ENCODE results near the gene PRSS16.

The PRSS16 gene

GRCh38 chr6:27280540-27281000 lies 33.1 kb downstream of the PRSS16 start:
- in situ Hi-C loops (cut with HindIII; ENCODE audit: low sequenced_read_pairs), result no loop called here

- in situ Hi-C loops (cut with HindIII; ENCODE audit: low sequenced_read_pairs), result no loop called here
Measured at GRCh38 chr6:27281105-27281539, 33.6 kb downstream of the PRSS16 start.

DNA sequence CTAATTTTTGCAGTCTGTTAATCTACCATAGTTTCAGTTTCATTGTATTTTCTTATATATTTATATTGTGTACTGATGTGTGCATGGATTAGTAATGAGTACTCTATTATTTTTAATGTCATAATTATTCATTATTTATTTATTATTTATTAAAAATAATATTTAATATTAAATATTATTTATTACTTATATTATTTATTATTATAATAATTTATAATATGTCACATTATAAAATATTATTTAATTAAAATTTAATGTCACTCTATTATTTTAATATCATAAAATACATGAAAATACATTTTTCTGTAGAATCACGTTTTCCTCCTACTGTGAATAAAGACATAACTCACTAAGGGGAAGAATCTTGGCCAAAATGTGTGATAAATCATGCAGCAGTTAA lies 34.1 kb downstream of the PRSS16 start:
- in situ Hi-C loops (cut with HindIII; ENCODE audit: low sequenced_read_pairs), result no loop called here

GRCh38 chr6:27283279-27283678 lies 35.8 kb downstream of the PRSS16 start:
- in situ Hi-C loops (cut with HindIII; ENCODE audit: low sequenced_read_pairs), result no loop called here

GRCh38 chr6:27286141-27286540 lies 38.6 kb downstream of the PRSS16 start:
- in situ Hi-C loops (cut with HindIII; ENCODE audit: low sequenced_read_pairs), result no loop called here

DNA sequence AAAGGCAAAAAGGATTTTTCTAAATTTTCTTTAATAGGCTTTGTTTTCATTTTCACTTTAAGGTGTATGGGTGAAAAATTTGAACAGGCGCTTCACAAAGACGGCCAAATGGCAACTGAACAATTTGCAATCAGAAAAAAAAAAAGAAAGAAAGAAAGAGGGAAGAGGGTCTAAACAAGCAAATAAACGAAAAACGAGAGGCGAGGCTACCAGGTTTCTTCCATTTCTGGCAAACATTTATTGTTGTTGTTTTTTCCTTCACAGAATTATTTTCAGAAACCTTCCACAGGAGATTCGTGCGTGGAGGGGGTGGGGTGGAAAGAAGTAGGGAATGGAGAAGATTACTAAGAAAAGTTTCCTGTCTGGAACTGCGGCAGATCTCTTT lies 40.2 kb downstream of the PRSS16 start:
- in situ Hi-C loops (cut with HindIII; ENCODE audit: low sequenced_read_pairs), result no loop called here

DNA sequence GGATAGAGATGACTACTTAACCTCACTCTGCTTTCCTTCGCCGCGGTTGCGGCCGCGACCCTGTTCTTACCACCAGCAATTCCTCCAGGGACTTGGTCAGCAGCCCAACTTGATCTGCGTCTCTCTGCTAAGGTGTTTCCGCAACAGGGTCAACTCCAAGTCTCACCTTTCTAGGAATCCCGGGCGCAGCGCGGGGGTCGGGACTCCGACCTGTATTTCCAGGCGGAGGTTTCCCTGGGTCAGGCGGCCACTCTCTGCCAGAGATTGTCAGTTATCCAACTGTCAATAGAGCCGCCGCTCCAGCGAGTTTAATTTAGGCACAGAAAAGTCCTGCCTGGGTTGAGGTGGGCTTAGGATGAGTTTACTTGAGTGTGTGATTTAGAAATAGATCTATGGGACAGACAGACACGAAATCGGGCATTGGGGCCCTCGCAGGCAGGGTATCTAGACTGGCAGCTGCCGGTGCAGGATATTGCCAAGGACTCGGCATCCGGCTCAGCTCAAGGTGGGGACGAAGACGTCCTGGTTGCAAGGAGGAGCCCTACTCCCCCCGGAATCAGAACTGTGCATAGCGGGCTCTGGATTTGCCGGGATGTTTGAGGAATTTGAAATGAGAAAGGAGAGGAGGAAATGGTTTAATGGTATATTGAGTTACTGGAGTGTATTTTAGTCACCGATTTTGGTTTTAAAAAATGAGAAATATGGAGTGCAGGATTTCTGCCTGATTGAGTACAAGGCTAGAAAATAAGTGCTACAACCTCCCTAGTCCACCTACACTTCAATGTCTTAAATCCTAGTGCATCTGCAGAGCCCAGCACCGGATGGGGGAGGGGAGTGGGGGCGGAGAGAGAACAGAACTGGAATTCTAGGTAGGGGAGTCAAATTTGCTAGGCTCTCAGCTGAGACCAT lies 40.9 kb downstream of the PRSS16 start:
- in situ Hi-C loops (cut with HindIII; ENCODE audit: low sequenced_read_pairs), result no loop called here

- in situ Hi-C loops (cut with HindIII; ENCODE audit: low sequenced_read_pairs), result loop anchor here (10.0 kb wide), 1 partner anchor 315 kb away; no protein-coding TSS in a partner anchor
Measured at GRCh38 chr6:27290065-27290849, 42.8 kb downstream of the PRSS16 start.

- in situ Hi-C loops (cut with HindIII; ENCODE audit: low sequenced_read_pairs), result loop anchor here (10.0 kb wide), 1 partner anchor 314 kb away; no protein-coding TSS in a partner anchor
Measured at GRCh38 chr6:27290850-27291208, 43.3 kb downstream of the PRSS16 start.

DNA sequence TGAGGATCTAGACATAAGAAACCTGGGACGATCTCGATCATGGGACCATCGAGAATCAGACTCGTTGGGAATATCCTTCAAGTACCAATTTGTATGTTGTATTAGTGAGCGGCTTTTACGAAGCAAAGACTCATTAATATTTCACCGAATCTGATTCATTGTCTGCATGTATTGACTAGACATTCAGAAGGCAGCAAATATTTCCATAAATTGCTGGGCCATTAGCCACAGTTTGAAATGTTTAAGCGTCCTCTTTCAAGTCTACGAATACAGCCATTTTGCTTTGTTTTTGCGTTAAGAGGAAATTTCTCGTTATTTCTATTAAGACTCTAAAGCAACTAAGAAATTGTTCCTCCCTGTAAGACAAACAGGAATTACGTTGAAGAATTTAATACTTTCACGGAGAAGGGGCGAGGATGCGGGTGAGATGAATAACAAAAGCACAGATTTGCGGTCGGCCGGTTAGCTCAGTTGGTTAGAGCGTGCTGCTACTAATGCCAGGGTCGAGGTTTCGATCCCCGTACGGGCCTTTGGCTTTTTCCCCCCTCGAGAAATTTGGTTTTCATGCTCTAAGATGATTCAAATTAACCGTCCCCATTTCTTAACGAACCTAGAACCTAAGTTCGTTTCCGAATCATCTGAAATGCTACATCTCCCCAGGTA lies 46.1 kb downstream of the PRSS16 start:
- in situ Hi-C loops (cut with HindIII; ENCODE audit: low sequenced_read_pairs), result loop anchor here (10.0 kb wide), 1 partner anchor 311 kb away; no protein-coding TSS in a partner anchor

DNA sequence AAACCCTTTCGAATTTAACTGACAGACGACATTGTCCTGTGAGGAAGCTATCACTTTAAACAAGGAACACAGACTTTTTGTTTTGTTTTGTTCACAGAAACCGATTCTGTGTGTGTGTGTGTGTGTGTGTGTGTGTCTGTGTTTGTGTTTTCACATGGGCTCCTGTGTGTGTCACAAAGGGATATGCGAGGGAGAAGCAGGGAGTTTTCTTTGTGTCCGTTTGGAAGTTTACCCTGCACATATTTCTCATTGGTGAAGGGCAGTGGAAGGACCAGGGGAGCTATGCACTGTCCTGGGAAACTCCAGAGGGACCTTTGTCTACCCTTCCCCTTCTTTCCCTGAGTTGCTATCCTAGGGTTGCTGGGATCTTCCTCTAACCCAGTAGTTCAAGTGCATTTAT lies 46.9 kb downstream of the PRSS16 start:
- in situ Hi-C loops (cut with HindIII; ENCODE audit: low sequenced_read_pairs), result loop anchor here (10.0 kb wide), 1 partner anchor 310 kb away; no protein-coding TSS in a partner anchor

- in situ Hi-C loops (cut with HindIII; ENCODE audit: low sequenced_read_pairs), result loop anchor here (10.0 kb wide), 1 partner anchor 309 kb away; no protein-coding TSS in a partner anchor
Measured at GRCh38 chr6:27295301-27296079, 48.0 kb downstream of the PRSS16 start.

GRCh38 chr6:27296106-27296783 lies 48.7 kb downstream of the PRSS16 start:
- in situ Hi-C loops (cut with HindIII; ENCODE audit: low sequenced_read_pairs), result loop anchor here (10.0 kb wide), 1 partner anchor 309 kb away; no protein-coding TSS in a partner anchor

DNA sequence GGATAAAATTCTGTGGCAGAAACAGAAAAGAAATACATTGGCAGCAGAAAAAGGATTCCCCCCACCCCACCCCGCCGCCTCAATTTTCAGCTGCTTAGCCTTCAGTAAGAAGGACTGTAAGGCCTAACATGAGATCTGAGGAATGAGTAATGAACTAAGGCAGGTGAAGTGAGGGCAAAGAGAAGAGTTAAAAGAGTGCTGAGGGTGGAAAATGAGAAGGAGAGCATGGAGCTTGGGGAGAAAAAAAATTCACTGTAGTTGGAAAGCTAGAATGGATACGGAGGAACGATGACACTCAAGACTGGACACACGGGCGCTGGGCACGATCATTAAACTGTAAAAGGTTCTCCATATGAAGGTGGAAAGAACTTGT lies 50.0 kb downstream of the PRSS16 start:
- in situ Hi-C loops (cut with HindIII; ENCODE audit: low sequenced_read_pairs), result loop anchor here (10.0 kb wide), 1 partner anchor 307 kb away; no protein-coding TSS in a partner anchor

DNA sequence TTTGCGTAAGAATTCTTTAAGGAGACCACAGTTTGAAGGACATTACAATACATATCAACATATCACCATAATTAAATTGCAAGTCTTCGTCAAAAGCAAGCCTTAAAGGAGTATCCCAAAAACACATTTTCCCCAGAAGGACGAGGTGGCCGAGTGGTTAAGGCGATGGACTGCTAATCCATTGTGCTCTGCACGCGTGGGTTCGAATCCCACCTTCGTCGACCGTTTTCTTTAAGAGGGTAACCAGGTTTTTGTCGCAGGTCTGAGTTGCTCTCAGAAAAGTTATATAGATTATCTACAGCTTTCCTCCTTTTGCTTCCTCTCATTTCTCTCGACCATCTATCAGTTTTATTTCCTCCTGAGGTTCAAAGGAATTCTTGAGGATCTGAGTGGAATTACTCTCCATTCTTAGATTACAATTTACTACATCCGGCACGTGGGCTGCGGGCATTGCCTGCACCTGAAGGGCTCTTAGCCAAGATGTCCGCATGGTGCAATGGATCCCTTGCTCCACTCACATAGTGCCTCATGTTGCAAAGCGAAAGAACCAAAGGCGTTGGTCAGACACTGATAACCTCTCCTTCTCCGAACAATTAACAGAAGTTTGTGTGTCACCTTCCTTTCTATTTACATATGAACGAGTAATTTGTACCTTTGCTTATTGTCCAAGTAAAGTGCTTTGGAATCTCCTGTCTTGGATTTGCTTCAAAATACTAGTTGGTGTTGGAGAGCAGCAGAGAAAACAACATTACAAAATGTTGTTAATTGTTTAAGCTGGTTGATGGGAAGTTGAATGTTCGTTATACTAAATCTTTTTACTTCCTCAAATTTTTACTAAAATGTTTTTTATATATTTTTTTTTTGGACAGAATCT lies 50.6 kb downstream of the PRSS16 start:
- in situ Hi-C loops (cut with HindIII; ENCODE audit: low sequenced_read_pairs), result loop anchor here (10.0 kb wide), 1 partner anchor 307 kb away; no protein-coding TSS in a partner anchor

GRCh38 chr6:27303613-27304272 lies 56.2 kb downstream of the PRSS16 start:
- in situ Hi-C loops (cut with HindIII; ENCODE audit: low sequenced_read_pairs), result no loop called here

Measured in endothelial cell of hepatic sinusoid (primary cell).